ENCODE data around the gene FILIP1. TPM values are rescaled to one million over a fixed set of nuclear protein-coding genes. Genes with fewer than 3 reads are reported as not detected.

The FILIP1 gene
- total RNA-seq, 1 donor from 2014 or later, result 2.0 TPM

DNA sequence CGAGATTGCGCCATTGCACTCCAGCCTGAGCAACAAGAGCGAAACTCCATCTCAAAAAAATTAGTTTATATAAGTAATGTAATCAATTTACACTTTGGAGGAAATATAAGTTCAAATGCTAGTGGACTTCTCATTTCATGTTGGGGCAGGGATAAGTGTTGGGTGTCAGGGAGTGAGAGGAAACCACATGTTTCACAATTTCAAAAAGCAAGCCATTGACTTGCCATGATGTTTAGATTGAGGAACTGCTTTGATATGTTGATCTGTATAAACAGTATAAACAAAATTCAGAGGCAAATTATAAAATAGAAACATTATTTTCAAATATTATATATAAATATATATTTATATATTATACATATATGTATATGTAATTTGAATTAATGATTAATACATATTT, 42.7 kb downstream of the FILIP1 start:
- no peaks in the 10 kb centered on the region for H3K36me3 Mint-ChIP-seq (ENCODE audit: low read depth, unreplicated experiment)
- Histone ChIP-seq H3K9me3 (ENCODE audit: insufficient read depth, low read depth, low read length) (no peaks in the 10 kb centered on the region), H3K4me2 (ENCODE audit: low read length) (no peak overlapping the region), H3K27ac (ENCODE audit: low read depth, low read length) (no peak overlapping the region), H3K79me2 (ENCODE audit: insufficient read depth, low read length) (no peaks in the 10 kb centered on the region), H3K4me1 (ENCODE audit: insufficient read depth, low read length) (no peaks in the 10 kb centered on the region), H3K4me3 (ENCODE audit: insufficient read depth, low read depth, low read length) (no peak overlapping the region), H2AFZ (ENCODE audit: low read depth, low read length) (no peak overlapping the region), H3K27me3 (ENCODE audit: insufficient read depth, low read length) (no peaks in the 10 kb centered on the region), H3K36me3 (ENCODE audit: insufficient read depth, low read length) (no peaks in the 10 kb centered on the region), H3K9ac (ENCODE audit: low read length) (no peak overlapping the region), H4K20me1 (ENCODE audit: insufficient read depth, low read length) (no peaks in the 10 kb centered on the region)
- no peak for DNase-seq (ENCODE audit: low read depth)
- H3K27ac Mint-ChIP-seq (ENCODE audit: unreplicated experiment), result no peak overlapping the region
- H3K4me3 Mint-ChIP-seq (ENCODE audit: unreplicated experiment), result no peak overlapping the region
- no peaks in the 10 kb centered on the region for H3K4me1 Mint-ChIP-seq (ENCODE audit: low read depth, unreplicated experiment)
- TF ChIP-seq, protein P1, sequence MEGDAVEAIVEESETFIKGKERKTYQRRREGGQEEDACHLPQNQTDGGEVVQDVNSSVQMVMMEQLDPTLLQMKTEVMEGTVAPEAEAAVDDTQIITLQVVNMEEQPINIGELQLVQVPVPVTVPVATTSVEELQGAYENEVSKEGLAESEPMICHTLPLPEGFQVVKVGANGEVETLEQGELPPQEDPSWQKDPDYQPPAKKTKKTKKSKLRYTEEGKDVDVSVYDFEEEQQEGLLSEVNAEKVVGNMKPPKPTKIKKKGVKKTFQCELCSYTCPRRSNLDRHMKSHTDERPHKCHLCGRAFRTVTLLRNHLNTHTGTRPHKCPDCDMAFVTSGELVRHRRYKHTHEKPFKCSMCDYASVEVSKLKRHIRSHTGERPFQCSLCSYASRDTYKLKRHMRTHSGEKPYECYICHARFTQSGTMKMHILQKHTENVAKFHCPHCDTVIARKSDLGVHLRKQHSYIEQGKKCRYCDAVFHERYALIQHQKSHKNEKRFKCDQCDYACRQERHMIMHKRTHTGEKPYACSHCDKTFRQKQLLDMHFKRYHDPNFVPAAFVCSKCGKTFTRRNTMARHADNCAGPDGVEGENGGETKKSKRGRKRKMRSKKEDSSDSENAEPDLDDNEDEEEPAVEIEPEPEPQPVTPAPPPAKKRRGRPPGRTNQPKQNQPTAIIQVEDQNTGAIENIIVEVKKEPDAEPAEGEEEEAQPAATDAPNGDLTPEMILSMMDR (IDR thresholded peaks at IDR 0.05; ENCODE audit: insufficient read depth, low read depth, low read length), result no peak
- no peak for TF ChIP-seq EZH2 (IDR thresholded peaks at IDR 0.05; ENCODE audit: insufficient read depth, low read length)
- no peak for FAIRE-seq
- H3K27me3 Mint-ChIP-seq (ENCODE audit: low read depth, unreplicated experiment), result no peaks in the 10 kb centered on the region
- H3K9me3 Mint-ChIP-seq (ENCODE audit: unreplicated experiment), result no peaks in the 10 kb centered on the region

DNA sequence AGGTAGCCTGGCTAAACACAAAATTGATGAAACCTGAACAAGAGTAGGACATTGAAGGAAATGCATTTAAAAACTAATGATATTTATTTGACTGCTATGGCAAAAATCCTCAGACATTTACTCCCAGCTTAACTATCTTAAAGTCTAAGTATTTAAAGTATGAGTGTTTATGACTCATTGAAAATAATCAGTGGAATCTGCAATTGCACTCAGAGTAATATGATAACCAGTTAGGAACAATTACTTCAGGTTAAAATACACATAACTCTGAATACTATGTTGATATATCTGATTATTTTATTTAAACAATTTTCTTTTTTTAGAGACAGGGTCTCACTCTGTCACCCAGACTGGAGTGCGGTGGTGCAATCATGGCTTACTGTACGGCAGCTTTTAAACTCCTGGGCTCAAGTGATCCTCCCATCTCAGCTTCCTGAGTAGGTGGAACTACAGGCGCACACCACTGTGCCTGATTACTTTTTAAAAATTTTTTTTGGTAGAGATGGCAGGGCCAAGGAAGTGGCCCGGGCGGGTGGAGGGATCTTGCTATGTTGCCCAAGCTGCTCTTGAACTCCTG, 43.9 kb downstream of the FILIP1 start:
- Histone ChIP-seq H3K4me3 (ENCODE audit: insufficient read depth, low read depth, low read length) (no peak overlapping the region), H3K4me1 (ENCODE audit: insufficient read depth, low read length) (no peaks in the 10 kb centered on the region), H3K27me3 (ENCODE audit: insufficient read depth, low read length) (no peaks in the 10 kb centered on the region), H3K27ac (ENCODE audit: low read depth, low read length) (no peak overlapping the region), H3K36me3 (ENCODE audit: insufficient read depth, low read length) (no peaks in the 10 kb centered on the region), H3K9ac (ENCODE audit: low read length) (no peak overlapping the region), H3K4me2 (ENCODE audit: low read length) (peak overlapping the region; percentile 38), H3K9me3 (ENCODE audit: insufficient read depth, low read depth, low read length) (no peaks in the 10 kb centered on the region), H4K20me1 (ENCODE audit: insufficient read depth, low read length) (no peaks in the 10 kb centered on the region), H2AFZ (ENCODE audit: low read depth, low read length) (no peak overlapping the region), H3K79me2 (ENCODE audit: insufficient read depth, low read length) (no peaks in the 10 kb centered on the region)
- FAIRE-seq (no peak), DNase-seq (ENCODE audit: low read depth) (peak; percentile 74)
- Mint-ChIP-seq H3K4me3 (ENCODE audit: unreplicated experiment) (no peak overlapping the region), H3K27me3 (ENCODE audit: low read depth, unreplicated experiment) (no peaks in the 10 kb centered on the region), H3K9me3 (ENCODE audit: unreplicated experiment) (no peaks in the 10 kb centered on the region), H3K36me3 (ENCODE audit: low read depth, unreplicated experiment) (no peaks in the 10 kb centered on the region), H3K27ac (ENCODE audit: unreplicated experiment) (no peak overlapping the region), H3K4me1 (ENCODE audit: low read depth, unreplicated experiment) (peaks cover 5% of the 10 kb centered on the region)
- no peak for TF ChIP-seq EZH2 (IDR thresholded peaks at IDR 0.05; ENCODE audit: insufficient read depth, low read length)
- TF ChIP-seq, protein P1 (IDR thresholded peaks at IDR 0.05; ENCODE audit: insufficient read depth, low read depth, low read length), result no peak

DNA sequence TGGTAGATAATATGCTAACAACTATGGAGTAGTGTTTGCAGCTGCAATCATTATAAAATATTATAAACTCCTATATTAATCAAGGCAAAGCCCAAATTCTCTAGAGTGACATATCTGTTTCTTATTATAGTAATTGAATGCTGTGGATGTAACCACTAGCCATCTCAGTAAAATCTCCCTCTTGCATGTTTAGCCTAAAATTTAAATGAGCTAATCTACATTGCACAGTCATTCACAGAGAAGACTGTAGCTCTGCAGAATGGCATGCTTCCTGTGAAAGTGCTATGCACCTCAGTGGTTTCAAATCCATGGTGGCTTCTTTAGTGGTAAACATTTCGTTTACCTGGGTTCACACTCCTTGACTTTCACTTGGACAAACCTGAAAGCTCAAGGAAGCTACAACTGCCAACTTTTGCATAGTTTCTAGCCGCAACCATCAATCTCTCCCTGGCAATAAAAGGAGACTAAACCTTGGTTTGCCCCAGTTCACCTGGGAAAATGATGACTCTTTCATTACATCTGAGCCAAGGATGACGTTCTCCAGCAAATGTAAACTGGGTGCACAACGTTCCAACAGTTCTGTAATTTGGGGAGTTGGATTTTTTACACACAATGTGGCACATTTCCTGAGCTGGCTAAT, 47.2 kb downstream of the FILIP1 start:
- Mint-ChIP-seq H3K4me1 (ENCODE audit: low read depth, unreplicated experiment) (peaks cover 5% of the 10 kb centered on the region), H3K9me3 (ENCODE audit: unreplicated experiment) (no peaks in the 10 kb centered on the region), H3K4me3 (ENCODE audit: unreplicated experiment) (no peak overlapping the region), H3K36me3 (ENCODE audit: low read depth, unreplicated experiment) (no peaks in the 10 kb centered on the region), H3K27ac (ENCODE audit: unreplicated experiment) (no peak overlapping the region), H3K27me3 (ENCODE audit: low read depth, unreplicated experiment) (no peaks in the 10 kb centered on the region)
- no peak overlapping the region for H3K4me2 ChIP-seq (ENCODE audit: low read length)
- no peak overlapping the region for H3K9ac ChIP-seq (ENCODE audit: low read length)
- no peak for TF ChIP-seq EZH2 (IDR thresholded peaks at IDR 0.05; ENCODE audit: insufficient read depth, low read length)
- TF ChIP-seq, protein P1 (IDR thresholded peaks at IDR 0.05; ENCODE audit: insufficient read depth, low read depth, low read length), result no peak
- H4K20me1 ChIP-seq (ENCODE audit: insufficient read depth, low read length), result no peaks in the 10 kb centered on the region
- no peaks in the 10 kb centered on the region for H3K9me3 ChIP-seq (ENCODE audit: insufficient read depth, low read depth, low read length)
- H3K27me3 ChIP-seq (ENCODE audit: insufficient read depth, low read length), result no peaks in the 10 kb centered on the region
- no peaks in the 10 kb centered on the region for H3K4me1 ChIP-seq (ENCODE audit: insufficient read depth, low read length)
- no peaks in the 10 kb centered on the region for H3K36me3 ChIP-seq (ENCODE audit: insufficient read depth, low read length)
- H3K79me2 ChIP-seq (ENCODE audit: insufficient read depth, low read length), result no peaks in the 10 kb centered on the region
- H2AFZ ChIP-seq (ENCODE audit: low read depth, low read length), result no peak overlapping the region
- DNase-seq (ENCODE audit: low read depth) (no peak), FAIRE-seq (no peak)
- H3K4me3 ChIP-seq (ENCODE audit: insufficient read depth, low read depth, low read length), result no peak overlapping the region
- no peak overlapping the region for H3K27ac ChIP-seq (ENCODE audit: low read depth, low read length)
